Stimulated activated CD4-positive, alpha-beta T cell treated with anti-CD3 and anti-CD28 coated beads, Interleukin-15, amount 100 ng/mL, for 48 hours (primary cell): ENCODE data around the gene PORCN.

Source experiments
- DNase-seq, 2 donors: peaks; one replicate each; pipeline ENCODE4 v3.0.0-alpha.2; 2020; ENCODE audit warnings: low read depth in 2 of 2

The PORCN gene

GRCh38 chrX:48476919-48477318 is 31.9 kb upstream of the PORCN start:
- DNase-seq = no peak

- DNase-seq = no peak
These were observed 30.6 kb upstream of the PORCN start for GRCh38 chrX:48477960-48478755.

GRCh38 chrX:48478806-48479205 is 30.0 kb upstream of the PORCN start:
- DNase-seq = no peak

- DNase-seq = no peak
These were observed 28.6 kb upstream of the PORCN start for GRCh38 chrX:48480142-48480541.

- DNase-seq = no peak
These were observed 28.2 kb upstream of the PORCN start for GRCh38 chrX:48480583-48480982.

- no peak for DNase-seq
These were observed 26.3 kb upstream of the PORCN start for GRCh38 chrX:48482526-48482925.

GRCh38 chrX:48487362-48487798 is 21.4 kb upstream of the PORCN start:
- no peak for DNase-seq

GRCh38 chrX:48488034-48488433 is 20.8 kb upstream of the PORCN start:
- no peak for DNase-seq

- DNase-seq = no peak
These were observed 19.5 kb upstream of the PORCN start for GRCh38 chrX:48489296-48489695.

GRCh38 chrX:48489892-48490291 is 18.9 kb upstream of the PORCN start:
- no peak for DNase-seq

GRCh38 chrX:48490661-48491060 is 18.1 kb upstream of the PORCN start:
- no peak for DNase-seq

GRCh38 chrX:48491809-48492208 is 17.0 kb upstream of the PORCN start:
- no peak for DNase-seq

GRCh38 chrX:48492293-48492910 is 16.4 kb upstream of the PORCN start:
- no peak for DNase-seq

- DNase-seq = no peak
These were observed 14.9 kb upstream of the PORCN start for GRCh38 chrX:48493890-48494364.

- DNase-seq = no peak
These were observed 12.1 kb upstream of the PORCN start for GRCh38 chrX:48496660-48497059.

GRCh38 chrX:48497871-48498270 is 10.9 kb upstream of the PORCN start:
- no peak for DNase-seq

GRCh38 chrX:48498374-48498809 is 10.4 kb upstream of the PORCN start:
- no peak for DNase-seq

- DNase-seq = no peak
These were observed 4.5 kb upstream of the PORCN start for GRCh38 chrX:48504261-48504660.

- no peak for DNase-seq
These were observed 3.3 kb upstream of the PORCN start for GRCh38 chrX:48505481-48505880.

GRCh38 chrX:48507246-48507645 is 1.5 kb upstream of the PORCN start:
- DNase-seq = no peak

GRCh38 chrX:48509245-48509590 is 426 bp downstream of the PORCN start:
- no peak for DNase-seq

- no peak for DNase-seq
These were observed 827 bp downstream of the PORCN start for GRCh38 chrX:48509619-48510018.

GRCh38 chrX:48511560-48511959 is 2.8 kb downstream of the PORCN start:
- DNase-seq = no peak
